ENCODE data around the gene PTP4A2.

Gene PTP4A2

GRCh38 chr1:31938184-31938975 is at the start of gene PTP4A2:
Gene PTP4A2 (minus strand): TSS chr1:31938368. CDS start chr1:31919065, 19,303 bp downstream.
- DNase-seq = peak; percentile 89

DNA sequence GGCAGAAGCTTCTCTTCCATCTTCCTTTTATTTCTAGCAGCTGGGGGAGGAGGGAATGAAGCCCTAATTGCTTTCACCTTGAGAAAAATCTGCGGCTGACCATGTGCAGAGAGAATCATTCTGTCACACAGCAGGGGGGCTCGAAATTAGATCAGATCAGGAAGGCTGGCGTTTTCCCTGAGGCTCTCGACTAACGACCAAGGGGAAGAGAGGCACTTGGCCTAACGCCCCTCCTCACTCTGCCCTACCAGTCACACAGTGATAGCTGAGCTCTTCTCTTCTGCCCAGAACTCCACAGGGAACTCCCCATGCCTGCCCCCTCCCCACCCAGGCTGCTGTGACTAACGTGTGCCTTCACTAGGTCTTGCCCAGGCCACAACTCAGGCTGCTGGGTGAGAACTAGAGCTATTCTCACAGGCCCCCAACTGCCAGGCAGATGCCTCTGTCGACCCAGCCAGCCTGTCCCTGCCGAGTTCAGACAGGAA is 49.0 kb upstream of the PTP4A2 start:
- DNase-seq = peak; percentile 60

DNA sequence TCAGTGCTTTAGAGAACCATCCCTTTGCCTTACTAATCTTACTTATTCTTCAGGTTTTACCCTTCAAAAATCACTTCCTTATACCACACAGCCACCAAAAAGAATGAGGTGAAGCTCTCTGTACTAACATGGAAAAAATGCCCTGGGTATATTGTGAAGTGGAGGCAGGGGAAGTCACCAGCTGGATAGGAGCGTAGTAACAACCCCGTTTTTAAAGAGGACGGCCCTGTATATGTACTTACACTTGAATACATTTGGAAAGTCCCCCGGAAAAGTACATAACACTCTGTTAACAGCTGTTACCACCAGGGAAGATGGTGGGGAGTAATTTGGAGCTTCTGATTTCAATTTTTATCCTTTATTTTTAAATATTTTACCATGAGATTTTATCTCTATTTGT is 47.3 kb upstream of the PTP4A2 start:
- DNase-seq = no peak

- DNase-seq = peak; percentile 51
Measured at GRCh38 chr1:31984419-31985347, 46.5 kb upstream of the PTP4A2 start.

DNA sequence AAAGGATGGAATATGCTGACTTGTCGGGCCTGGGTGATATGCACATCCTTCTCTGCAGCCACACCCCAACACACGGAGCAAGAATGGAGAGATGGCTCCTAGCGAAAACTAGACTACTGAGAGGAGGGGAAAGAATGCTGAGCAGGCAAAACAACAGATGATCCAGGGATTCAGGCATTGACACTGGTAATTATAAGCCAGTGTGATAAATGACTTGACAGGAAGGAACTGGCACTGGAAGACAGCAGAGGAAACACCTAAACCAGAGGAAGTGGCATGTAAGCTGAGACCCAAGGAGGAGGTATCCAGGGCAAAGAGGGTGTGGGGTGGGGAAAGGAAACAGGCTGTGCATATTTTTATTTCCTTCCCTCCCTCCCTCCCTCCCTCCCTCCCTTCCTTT is 43.8 kb upstream of the PTP4A2 start:
- peak; percentile 20 for DNase-seq

DNA sequence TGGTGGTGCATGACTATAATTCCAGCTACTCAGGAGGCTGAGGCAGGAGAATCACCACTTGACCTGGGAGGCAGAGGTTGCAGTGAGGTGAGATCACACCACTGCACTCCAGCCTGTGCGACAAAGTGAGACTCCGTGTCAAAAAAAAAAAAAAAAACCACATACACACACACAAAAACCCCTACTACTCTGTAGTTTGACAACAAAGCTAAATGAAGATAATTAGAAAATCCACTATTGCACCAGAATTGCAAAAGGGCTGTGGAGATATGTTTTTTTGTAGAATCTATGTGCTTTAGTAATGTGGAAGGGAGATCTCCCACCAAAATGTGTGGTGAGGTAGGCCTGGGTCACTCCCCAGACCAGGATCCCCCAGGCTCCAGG is 43.3 kb upstream of the PTP4A2 start:
- DNase-seq = no peak

GRCh38 chr1:31980835-31981455 is 42.8 kb upstream of the PTP4A2 start:
- DNase-seq = no peak

DNA sequence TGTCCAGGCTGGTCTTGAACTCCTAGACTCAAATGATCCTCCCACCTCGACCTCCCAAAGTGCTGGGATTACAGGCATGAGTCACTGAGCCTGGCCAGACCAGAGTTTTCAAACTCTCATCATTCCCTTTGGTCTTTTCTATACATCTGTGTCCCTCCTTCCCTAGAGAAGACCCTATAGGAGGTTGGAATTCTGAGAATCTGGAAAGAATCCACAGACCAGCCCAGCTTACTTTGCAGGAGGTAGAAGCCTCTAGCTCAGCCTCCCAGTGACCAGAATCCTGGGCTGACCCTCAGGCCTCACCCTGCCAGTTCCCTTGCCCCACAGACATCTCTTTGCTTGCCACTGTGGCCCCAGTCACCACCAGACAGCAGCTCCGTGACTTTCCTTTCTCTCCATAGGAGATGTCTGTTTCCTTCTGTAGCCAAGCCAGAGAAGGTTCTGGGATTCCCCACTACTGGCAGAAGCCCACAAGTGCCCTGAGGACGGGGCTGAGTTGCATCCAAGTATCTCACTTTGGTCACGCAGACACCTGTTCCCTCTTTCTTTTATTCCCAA is 40.8 kb upstream of the PTP4A2 start:
- peak; percentile 66 for DNase-seq

GRCh38 chr1:31977385-31978131 is 39.4 kb upstream of the PTP4A2 start:
- peak; percentile 93 for DNase-seq

DNA sequence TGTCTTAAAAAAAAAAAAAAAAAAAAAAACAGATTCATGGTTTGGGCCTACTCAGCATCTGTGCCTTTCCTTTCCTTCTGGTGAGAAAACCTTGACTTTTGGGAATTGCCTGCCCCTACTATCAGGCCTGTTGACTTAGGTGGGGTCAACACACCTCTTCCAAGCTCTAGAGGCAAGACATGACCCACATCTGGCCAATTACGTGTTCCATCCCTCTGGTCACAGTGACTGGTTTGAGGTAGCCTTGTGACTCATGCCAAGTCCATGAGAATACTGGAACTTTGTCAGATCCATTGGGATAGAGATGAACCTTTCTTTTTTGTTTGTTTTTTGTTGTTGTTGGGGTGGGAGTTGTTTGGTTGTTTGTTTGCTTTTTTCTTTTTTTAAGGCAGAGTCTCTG is 38.2 kb upstream of the PTP4A2 start:
- peak; percentile 39 for DNase-seq

- DNase-seq = no peak
Measured at GRCh38 chr1:31970873-31971272, 32.7 kb upstream of the PTP4A2 start.

GRCh38 chr1:31961536-31961935 is 23.4 kb upstream of the PTP4A2 start:
- DNase-seq = no peak

DNA sequence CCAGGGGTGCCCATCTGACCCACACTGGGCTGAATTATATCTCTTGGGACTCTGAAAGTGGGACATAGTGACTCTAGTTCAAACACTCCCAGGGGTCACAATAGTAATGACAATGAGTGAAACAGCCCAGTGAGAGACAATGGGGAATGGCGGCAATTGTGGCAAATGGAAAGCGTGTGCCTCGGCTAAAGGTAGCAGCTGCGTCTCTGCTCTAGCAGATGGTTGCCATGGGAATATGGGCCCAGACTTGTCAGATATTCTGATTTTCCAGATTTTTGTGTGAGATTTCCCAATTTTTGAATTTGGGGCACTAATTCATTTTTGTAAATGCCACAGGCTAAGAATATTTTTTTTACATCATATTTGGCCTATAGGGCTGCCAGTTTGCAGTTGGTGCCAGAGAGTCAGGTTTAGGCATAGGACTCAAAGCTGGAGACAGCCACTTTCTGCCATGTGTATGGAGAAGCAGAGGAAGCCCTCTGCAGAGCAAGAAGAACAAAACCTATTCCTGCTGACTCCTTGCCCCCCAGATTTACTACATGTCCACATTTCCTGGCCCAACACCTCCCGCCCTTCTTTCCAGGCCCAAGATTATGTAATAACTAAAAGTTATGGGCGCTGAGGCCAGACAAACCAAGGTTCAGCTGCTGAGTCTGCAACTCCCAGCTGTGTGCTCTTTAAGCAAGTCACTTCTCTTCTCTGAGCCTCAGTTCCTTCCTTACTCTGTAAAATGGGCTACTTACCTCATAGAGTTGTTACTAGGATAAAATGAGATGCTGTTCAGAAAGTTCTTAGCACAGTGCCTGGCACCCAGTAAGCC is 21.6 kb upstream of the PTP4A2 start:
- no peak for DNase-seq

DNA sequence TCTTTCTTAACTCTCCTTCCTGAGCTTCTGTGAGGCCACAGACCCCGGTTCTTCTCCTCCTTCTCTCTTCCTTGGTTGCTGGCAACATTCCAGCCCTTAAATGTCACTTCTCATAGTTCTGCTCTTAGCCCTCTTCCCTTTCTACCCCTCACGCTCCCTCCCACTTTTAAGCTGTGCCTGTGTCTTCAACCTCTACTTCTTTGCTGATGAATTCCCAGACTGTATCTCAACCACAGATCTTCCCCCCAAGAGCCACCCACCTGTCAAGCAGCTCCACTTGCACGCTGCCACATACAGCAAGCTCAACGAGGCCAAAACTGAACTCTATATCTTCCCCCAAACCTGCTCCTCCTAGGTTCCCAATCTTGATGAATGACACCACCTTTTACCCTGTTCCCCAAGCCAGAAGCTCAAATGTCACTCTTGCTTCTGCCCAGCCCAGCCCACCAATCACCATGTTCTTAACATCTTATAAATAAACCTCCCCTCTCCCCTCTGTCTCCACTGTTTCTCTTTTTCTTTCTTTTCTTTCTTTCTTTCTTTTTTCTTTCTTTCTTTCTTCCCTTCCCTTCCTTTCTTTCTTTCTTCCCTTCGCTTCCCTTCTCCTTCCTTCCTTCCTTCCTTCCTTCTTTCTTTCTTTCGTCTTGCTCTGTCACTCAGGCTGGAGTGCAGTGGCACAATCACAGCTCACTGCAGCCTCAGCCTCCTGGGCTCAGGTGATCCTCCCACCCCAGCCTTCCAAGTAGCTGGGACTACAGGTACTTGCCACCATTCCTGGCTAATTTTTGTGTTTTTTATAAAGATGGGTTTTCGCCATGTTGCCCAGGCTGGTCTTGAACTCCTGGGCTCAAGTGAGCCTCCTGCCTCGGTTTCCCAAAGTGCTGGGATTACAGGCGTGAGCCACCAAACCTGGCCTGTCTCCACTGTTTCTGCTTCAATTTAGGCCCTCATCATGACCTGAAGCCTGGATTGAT is 19.8 kb upstream of the PTP4A2 start:
- DNase-seq = no peak

GRCh38 chr1:31955917-31956736 is 18.0 kb upstream of the PTP4A2 start:
- peak; percentile 100 for DNase-seq

DNA sequence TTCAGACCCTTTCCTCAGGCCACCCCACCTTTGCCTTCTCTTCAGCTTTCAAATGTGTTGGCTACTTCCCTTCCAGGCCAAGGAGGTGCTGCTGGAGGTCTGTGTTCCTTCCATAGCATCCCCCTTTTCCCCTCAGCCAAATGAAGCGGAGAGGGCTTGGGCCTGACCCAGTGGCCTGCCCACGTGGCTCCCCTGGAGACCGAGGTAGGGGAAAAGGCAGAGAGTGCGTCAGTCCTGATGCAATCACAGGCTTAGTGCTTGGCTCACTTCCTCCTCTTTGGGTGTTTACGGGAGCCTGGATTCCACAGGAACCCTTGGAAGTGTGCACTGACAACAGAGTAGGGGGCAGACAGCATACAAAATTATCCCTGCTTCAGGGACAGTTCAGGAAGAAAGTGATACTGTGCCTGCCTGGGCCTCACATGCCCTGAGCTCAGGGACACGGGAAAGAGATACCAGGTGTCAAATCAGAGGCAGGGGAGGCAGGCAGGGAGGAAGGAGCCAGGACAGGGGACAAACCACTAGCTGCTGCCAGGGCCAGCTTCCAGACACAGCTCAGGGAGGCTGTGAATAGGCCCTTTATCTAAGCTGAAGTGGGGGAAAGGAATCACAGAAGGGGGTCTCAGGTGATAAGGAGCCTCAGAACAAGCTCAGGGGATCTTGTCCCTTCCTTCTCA is 16.6 kb upstream of the PTP4A2 start:
- peak; percentile 99 for DNase-seq

GRCh38 chr1:31952825-31953220 is 14.7 kb upstream of the PTP4A2 start:
- no peak for DNase-seq

- no peak for DNase-seq
Measured at GRCh38 chr1:31951276-31951675, 13.1 kb upstream of the PTP4A2 start.

DNA sequence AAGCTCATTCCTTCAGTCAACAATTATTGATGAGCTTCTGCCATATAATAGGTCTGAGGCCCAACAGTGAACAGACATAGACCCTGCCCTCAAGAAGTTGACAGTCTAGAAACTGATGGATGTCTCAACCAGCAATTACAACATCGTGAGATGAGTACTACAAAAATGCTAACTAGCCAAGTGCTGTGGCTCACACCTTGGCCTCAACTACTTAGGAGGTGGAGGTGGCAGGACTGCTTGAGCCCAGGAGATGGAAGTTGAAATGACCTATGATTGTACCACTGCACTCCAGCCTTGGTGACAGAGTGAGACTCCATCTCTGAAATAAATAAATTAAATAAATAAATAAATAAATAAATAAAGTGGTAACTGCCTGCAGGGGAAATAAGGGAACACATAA is 11.7 kb upstream of the PTP4A2 start:
- DNase-seq = no peak

Data from fibroblast of skin of right quadriceps (primary cell).